Thyroid gland (tissue), 4 donors: ENCODE data around the gene GAMT.

Experiments used
- POLR2A ChIP-seq, 2 donors: fragments of 450-650 bp; IDR thresholded peaks; one replicate each; pipeline ENCODE4 v1.6.1; 2017; ENCODE audit warnings: antibody characterized with exemption in 2 of 2, mild to moderate bottlenecking in 2 of 2, moderate library complexity in 1 of 2
- TF ChIP-seq, protein P1 (sequence below), 6 experiments: fragments of 200-600 bp in 3 of 6; fragments of 450-650 bp in 3 of 6; sonication (generic) in 3 of 6; IDR thresholded peaks; one replicate each; pipeline ENCODE4 v1.5.1; 2016 to 2019; ENCODE audit warnings: antibody characterized with exemption in 6 of 6, mild to moderate bottlenecking in 2 of 6, inconsistent platforms in 1 of 6, moderate library complexity in 1 of 6

DNA sequence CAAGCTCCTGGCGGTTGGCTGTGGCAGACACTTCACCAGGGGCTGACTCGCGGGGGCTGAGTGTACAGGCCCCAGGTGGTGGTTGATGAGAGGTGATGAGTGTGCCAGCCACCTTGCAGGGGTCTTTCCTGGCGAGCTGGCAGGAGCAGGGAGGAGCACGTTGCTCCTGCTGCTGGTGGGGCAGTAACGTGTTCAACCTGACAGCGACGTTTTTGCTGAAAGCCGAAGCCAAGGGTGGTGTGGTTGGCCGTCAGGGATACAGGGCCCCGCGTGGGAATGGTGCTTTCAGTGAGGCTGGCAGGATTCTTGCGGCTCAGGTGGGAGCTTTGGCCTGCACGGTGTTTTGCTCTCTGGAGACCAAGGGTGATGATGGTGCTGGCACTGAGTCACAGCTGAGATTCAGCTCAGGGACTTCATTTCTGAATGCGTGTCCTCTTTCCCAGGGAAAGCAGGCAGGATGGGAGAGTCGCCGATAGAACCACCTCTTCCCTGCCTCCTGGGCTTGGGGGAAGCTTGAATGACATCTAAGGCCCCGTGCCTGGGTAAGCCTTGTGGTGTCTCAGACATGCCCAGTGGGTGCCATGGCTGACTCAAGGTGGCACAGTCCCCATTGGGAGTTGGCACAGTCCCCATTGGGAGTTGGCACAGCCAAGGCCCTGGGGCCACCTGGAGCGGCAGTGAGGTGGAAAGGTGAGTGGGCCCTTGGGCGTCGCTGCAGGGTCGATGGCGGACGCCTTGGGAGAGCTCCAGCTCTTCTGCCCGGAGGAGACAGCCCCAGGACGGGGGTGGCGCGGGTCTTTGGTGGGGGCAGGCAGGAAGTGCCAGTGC, 14.9 kb upstream of the GAMT start:
- TF ChIP-seq, protein P1, sequence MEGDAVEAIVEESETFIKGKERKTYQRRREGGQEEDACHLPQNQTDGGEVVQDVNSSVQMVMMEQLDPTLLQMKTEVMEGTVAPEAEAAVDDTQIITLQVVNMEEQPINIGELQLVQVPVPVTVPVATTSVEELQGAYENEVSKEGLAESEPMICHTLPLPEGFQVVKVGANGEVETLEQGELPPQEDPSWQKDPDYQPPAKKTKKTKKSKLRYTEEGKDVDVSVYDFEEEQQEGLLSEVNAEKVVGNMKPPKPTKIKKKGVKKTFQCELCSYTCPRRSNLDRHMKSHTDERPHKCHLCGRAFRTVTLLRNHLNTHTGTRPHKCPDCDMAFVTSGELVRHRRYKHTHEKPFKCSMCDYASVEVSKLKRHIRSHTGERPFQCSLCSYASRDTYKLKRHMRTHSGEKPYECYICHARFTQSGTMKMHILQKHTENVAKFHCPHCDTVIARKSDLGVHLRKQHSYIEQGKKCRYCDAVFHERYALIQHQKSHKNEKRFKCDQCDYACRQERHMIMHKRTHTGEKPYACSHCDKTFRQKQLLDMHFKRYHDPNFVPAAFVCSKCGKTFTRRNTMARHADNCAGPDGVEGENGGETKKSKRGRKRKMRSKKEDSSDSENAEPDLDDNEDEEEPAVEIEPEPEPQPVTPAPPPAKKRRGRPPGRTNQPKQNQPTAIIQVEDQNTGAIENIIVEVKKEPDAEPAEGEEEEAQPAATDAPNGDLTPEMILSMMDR (IDR thresholded peaks at IDR 0.05), result no peak
- no peak for TF ChIP-seq POLR2A (IDR thresholded peaks at IDR 0.05)
